ENCODE data around the gene MARCHF3.
"Not testable (repeated sequence)": the region's sequence is repeated elsewhere in the genome, so short reads cannot be mapped to it uniquely, and the experiment has no call there.

Gene MARCHF3

GRCh38 chr5:126839407-126839806 is 191.0 kb downstream of the MARCHF3 start:
- not testable (repeated sequence) for DNase-seq

GRCh38 chr5:126837906-126838539 is 192.3 kb downstream of the MARCHF3 start:
- no peak for DNase-seq

GRCh38 chr5:126837242-126837641 is 193.1 kb downstream of the MARCHF3 start:
- DNase-seq = no peak

GRCh38 chr5:126836778-126837177 is 193.6 kb downstream of the MARCHF3 start:
- no peak for DNase-seq

GRCh38 chr5:126831156-126831555 is 199.2 kb downstream of the MARCHF3 start:
- DNase-seq = no peak

GRCh38 chr5:126830061-126830460 is 200.3 kb downstream of the MARCHF3 start:
- no peak for DNase-seq

GRCh38 chr5:126829098-126829497 is 201.3 kb downstream of the MARCHF3 start:
- no peak for DNase-seq

- DNase-seq = no peak
Measured at GRCh38 chr5:126826619-126827215, 203.6 kb downstream of the MARCHF3 start.

GRCh38 chr5:126819253-126819652 is 211.1 kb downstream of the MARCHF3 start:
- DNase-seq = no peak

- no peak for DNase-seq
Measured at GRCh38 chr5:126818736-126819135, 211.6 kb downstream of the MARCHF3 start.

Measured in NCI-H1694 (cell line).